Right lobe of liver (tissue), 4 donors: ENCODE data around the gene ZNF90.

Experiments
- POLR2A ChIP-seq: fragments of 450-650 bp; IDR thresholded peaks from one replicate; pipeline ENCODE4 v1.6.1; 2017; ENCODE audit warnings: antibody characterized with exemption, mild to moderate bottlenecking
- TF ChIP-seq, protein P1 (sequence below), 4 donors: fragments of 200-600 bp in 3 of 4; fragments of 450-650 bp in 1 of 4; IDR thresholded peaks; one replicate each; pipeline versions ENCODE4 v1.5.1 to v1.8.0; 2016 to 2022; ENCODE audit warnings: antibody characterized with exemption in 4 of 4, mild to moderate bottlenecking in 2 of 4
- donor health status: DM: no; HTN: no; CAD: no.
- donor health status: DM: no; HTN: no; CAD: no.
- donor health status: DM: no; HTN: yes; CAD: no.

DNA sequence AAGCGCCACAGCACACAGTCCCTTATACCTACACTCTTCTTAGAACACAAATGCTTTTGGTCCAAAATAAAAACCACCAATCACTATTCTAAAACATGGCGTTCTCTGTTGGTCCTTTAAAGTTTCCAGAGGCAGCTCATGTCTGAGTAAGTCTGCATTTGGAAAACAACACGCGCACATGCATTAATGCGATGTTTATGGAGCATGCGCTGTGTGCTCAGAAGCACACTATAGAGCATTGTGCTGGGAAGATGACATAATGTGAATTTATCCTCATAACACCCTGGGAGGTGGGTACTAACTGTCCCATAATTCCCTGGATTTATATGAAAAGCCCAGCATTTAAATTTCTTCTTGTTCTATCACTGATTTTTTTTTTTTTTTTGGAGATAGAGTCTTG lies 49.2 kb upstream of the ZNF90 start:
- TF ChIP-seq, protein P1, sequence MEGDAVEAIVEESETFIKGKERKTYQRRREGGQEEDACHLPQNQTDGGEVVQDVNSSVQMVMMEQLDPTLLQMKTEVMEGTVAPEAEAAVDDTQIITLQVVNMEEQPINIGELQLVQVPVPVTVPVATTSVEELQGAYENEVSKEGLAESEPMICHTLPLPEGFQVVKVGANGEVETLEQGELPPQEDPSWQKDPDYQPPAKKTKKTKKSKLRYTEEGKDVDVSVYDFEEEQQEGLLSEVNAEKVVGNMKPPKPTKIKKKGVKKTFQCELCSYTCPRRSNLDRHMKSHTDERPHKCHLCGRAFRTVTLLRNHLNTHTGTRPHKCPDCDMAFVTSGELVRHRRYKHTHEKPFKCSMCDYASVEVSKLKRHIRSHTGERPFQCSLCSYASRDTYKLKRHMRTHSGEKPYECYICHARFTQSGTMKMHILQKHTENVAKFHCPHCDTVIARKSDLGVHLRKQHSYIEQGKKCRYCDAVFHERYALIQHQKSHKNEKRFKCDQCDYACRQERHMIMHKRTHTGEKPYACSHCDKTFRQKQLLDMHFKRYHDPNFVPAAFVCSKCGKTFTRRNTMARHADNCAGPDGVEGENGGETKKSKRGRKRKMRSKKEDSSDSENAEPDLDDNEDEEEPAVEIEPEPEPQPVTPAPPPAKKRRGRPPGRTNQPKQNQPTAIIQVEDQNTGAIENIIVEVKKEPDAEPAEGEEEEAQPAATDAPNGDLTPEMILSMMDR (IDR thresholded peaks at IDR 0.05) = no peak
- no peak for TF ChIP-seq POLR2A
